Nephron (organoid): Measurements from ENCODE around the gene ZNF70.

ENCODE experiments used
- H3K27ac Mint-ChIP-seq, 3 experiments: 2 replicates each; pipeline ENCODE4 v1.8.0; 2020; ENCODE audit warnings: mixed read lengths in 3 of 3, mild to moderate bottlenecking in 2 of 3, moderate library complexity in 1 of 3
- H3K27me3 Mint-ChIP-seq: 2 replicates; pipeline ENCODE4 v1.8.0; 2021; ENCODE audit warnings: low read depth, mild to moderate bottlenecking, moderate library complexity, mixed read lengths
- H3K36me3 Mint-ChIP-seq: 2 replicates; pipeline ENCODE4 v1.8.0; 2020; ENCODE audit warnings: low read depth, mixed read lengths
- H3K4me1 Mint-ChIP-seq: 2 replicates; pipeline ENCODE4 v1.8.0; 2020; ENCODE audit warnings: mixed read lengths
- H3K4me3 Mint-ChIP-seq, 3 experiments: 2 replicates each; pipeline ENCODE4 v1.8.0; 2020; ENCODE audit warnings: mild to moderate bottlenecking in 3 of 3, mixed read lengths in 3 of 3, moderate library complexity in 2 of 3
- H3K9me3 Mint-ChIP-seq: 2 replicates; pipeline ENCODE4 v1.8.0; 2020; ENCODE audit warnings: mixed read lengths
- CTCF ChIP-seq, 3 experiments: fragments of 200-600 bp; sonication (generic); IDR thresholded peaks; one replicate each; pipeline ENCODE4 v1.5.0; 2021; ENCODE audit warnings: antibody characterized with exemption in 3 of 3; ENCODE audit not compliant: unreplicated experiment in 3 of 3

Gene ZNF70

GRCh38 chr22:23722724-23723123, 28.2 kb downstream of the ZNF70 start:
- Mint-ChIP-seq H3K9me3 (no peaks in the 10 kb centered on the region), H3K4me1 (peaks cover 4% of the 10 kb centered on the region), H3K27ac (no peak overlapping the region), H3K27me3 (peaks cover 10% of the 10 kb centered on the region), H3K36me3 (no peaks in the 10 kb centered on the region), H3K4me3 (no peak overlapping the region)
- TF ChIP-seq CTCF (IDR thresholded peaks at IDR 0.05; ENCODE audit: unreplicated experiment in 3 of 3), result no peak

GRCh38 chr22:23722160-23722559, 28.8 kb downstream of the ZNF70 start:
- peaks cover 10% of the 10 kb centered on the region for H3K27me3 Mint-ChIP-seq
- no peak overlapping the region for H3K4me3 Mint-ChIP-seq
- H3K4me1 Mint-ChIP-seq, result peaks cover 4% of the 10 kb centered on the region
- H3K9me3 Mint-ChIP-seq, result no peaks in the 10 kb centered on the region
- no peak overlapping the region for H3K27ac Mint-ChIP-seq
- no peaks in the 10 kb centered on the region for H3K36me3 Mint-ChIP-seq
- TF ChIP-seq CTCF (IDR thresholded peaks at IDR 0.05; ENCODE audit: unreplicated experiment in 3 of 3), result no peak

- peaks cover 4% of the 10 kb centered on the region for H3K4me1 Mint-ChIP-seq
- peaks cover 5% of the 10 kb centered on the region for H3K27me3 Mint-ChIP-seq
- no peaks in the 10 kb centered on the region for H3K36me3 Mint-ChIP-seq
- H3K27ac Mint-ChIP-seq, result no peak overlapping the region
- no peak overlapping the region for H3K4me3 Mint-ChIP-seq
- no peak for TF ChIP-seq CTCF (IDR thresholded peaks at IDR 0.05; ENCODE audit: unreplicated experiment in 3 of 3)
- no peaks in the 10 kb centered on the region for H3K9me3 Mint-ChIP-seq
These were observed 30.1 kb downstream of the ZNF70 start for GRCh38 chr22:23720855-23721254.

GRCh38 chr22:23718371-23719165, 32.3 kb downstream of the ZNF70 start:
- Mint-ChIP-seq H3K4me1 (peaks cover 4% of the 10 kb centered on the region), H3K36me3 (peaks cover 8% of the 10 kb centered on the region), H3K4me3 (peak overlapping the region; percentile 39 to 53 (median 46)), H3K9me3 (no peaks in the 10 kb centered on the region), H3K27me3 (peaks cover 5% of the 10 kb centered on the region), H3K27ac (peak overlapping the region in 1 of 3 experiments; percentile 26)
- TF ChIP-seq CTCF (IDR thresholded peaks at IDR 0.05; ENCODE audit: unreplicated experiment in 3 of 3), result no peak

- peaks cover 4% of the 10 kb centered on the region for H3K4me1 Mint-ChIP-seq
- H3K36me3 Mint-ChIP-seq, result peaks cover 14% of the 10 kb centered on the region
- peak overlapping the region; percentile 76 to 89 (median 81) for H3K27ac Mint-ChIP-seq
- peak overlapping the region; percentile 83 to 89 (median 87) for H3K4me3 Mint-ChIP-seq
- no peaks in the 10 kb centered on the region for H3K9me3 Mint-ChIP-seq
- H3K27me3 Mint-ChIP-seq, result no peaks in the 10 kb centered on the region
- TF ChIP-seq CTCF (IDR thresholded peaks at IDR 0.05; ENCODE audit: unreplicated experiment in 3 of 3), result no peak
These were observed 33.8 kb downstream of the ZNF70 start for GRCh38 chr22:23716811-23717801.
